ENCODE results near the gene FBH1. TPM values are rescaled to one million over a fixed set of nuclear protein-coding genes. Genes with fewer than 3 reads are reported as not detected.

FBH1 gene
- total and polyA plus RNA-seq, 10 of the 15 experiments (the other 5 are each of a cell fraction or from before 2014, with no cell fraction given): 6.1 to 67.6 (median 47.2) TPM

- 86% methylated on average over 5 of the region's 5 CpGs for WGBS (ENCODE audit: insufficient coverage, insufficient replicate concordance, low lambda C conversion rate, missing lambda C conversion rate)
- ChIA-PET POLR2A (no interaction called here), CTCF (no interaction called here), SMC1A (ENCODE audit: uncharacterized antibody, unreplicated experiment) (no interaction called here), RAD21 (ENCODE audit: unreplicated experiment) (no interaction called here)
- Histone ChIP-seq H3K9me3 (replicated peaks; ENCODE audit: control insufficient read depth, insufficient read depth, low read length) (no peaks in the 10 kb centered on the region), H4K20me1 (ENCODE audit: control insufficient read depth, insufficient read depth) (no peaks in the 10 kb centered on the region), H3K4me1 (ENCODE audit: control insufficient read depth, insufficient read depth, low read length) (no peaks in the 10 kb centered on the region), H3K4me2 (ENCODE audit: control insufficient read depth, insufficient read depth) (no peak overlapping the region), H3K9ac (ENCODE audit: control insufficient read depth, insufficient read depth, low read length) (no peak overlapping the region), H2AFZ (ENCODE audit: control insufficient read depth, low read depth, low read length) (no peak overlapping the region), H3K79me2 (ENCODE audit: control insufficient read depth, insufficient read depth, low read length) (no peaks in the 10 kb centered on the region), H3K4me3 (no peak overlapping the region), H3K27me3 (replicated peaks in 1 of 2; ENCODE audit: control insufficient read depth in 2 of 2, insufficient read depth in 2 of 2, low read length in 1 of 2) (no peaks in the 10 kb centered on the region), H3K27ac (ENCODE audit: control insufficient read depth, insufficient read depth) (no peak overlapping the region), H3K36me3 (ENCODE audit: control insufficient read depth in 2 of 2, insufficient read depth in 2 of 2, low read length in 1 of 2) (peaks cover 19 to 47% of the 10 kb centered on the region in 2 experiments)
- DNase-seq (ENCODE audit: low read depth, low spot score): no peak
- FAIRE-seq: no peak
- no peak for ATAC-seq
- no TSS peak for BruUV-seq (replicated peaks)
- intact Hi-C loops (cut with micrococcal nuclease; ENCODE audit: unreplicated experiment): no loop called here
- in situ Hi-C loops (cut with MboI): no loop called here
- TF ChIP-seq RB1 (IDR thresholded peaks at IDR 0.05; ENCODE audit: borderline replicate concordance): no peak
These were observed 31.7 kb downstream of the FBH1 start for GRCh38 chr10:5921746-5922145.

GRCh38 chr10:5924889-5925288, 34.8 kb downstream of the FBH1 start:
- RAD21 ChIA-PET (ENCODE audit: unreplicated experiment): no interaction called here
- Histone ChIP-seq H3K9ac (ENCODE audit: control insufficient read depth, insufficient read depth, low read length) (no peak overlapping the region), H3K79me2 (ENCODE audit: control insufficient read depth, insufficient read depth, low read length) (no peaks in the 10 kb centered on the region), H3K9me3 (replicated peaks; ENCODE audit: control insufficient read depth, insufficient read depth, low read length) (no peaks in the 10 kb centered on the region), H2AFZ (ENCODE audit: control insufficient read depth, low read depth, low read length) (no peak overlapping the region), H3K4me2 (ENCODE audit: control insufficient read depth, insufficient read depth) (no peak overlapping the region), H3K27ac (ENCODE audit: control insufficient read depth, insufficient read depth) (no peak overlapping the region), H3K36me3 (ENCODE audit: control insufficient read depth in 2 of 2, insufficient read depth in 2 of 2, low read length in 1 of 2) (peaks cover 16 to 47% of the 10 kb centered on the region in 2 experiments), H4K20me1 (ENCODE audit: control insufficient read depth, insufficient read depth) (no peaks in the 10 kb centered on the region), H3K27me3 (replicated peaks in 1 of 2; ENCODE audit: control insufficient read depth in 2 of 2, insufficient read depth in 2 of 2, low read length in 1 of 2) (no peaks in the 10 kb centered on the region), H3K4me3 (no peak overlapping the region), H3K4me1 (ENCODE audit: control insufficient read depth, insufficient read depth, low read length) (no peaks in the 10 kb centered on the region)
- DNase-seq (ENCODE audit: low read depth, low spot score) (no peak), FAIRE-seq (no peak), ATAC-seq (no peak)
- WGBS (ENCODE audit: insufficient coverage, insufficient replicate concordance, low lambda C conversion rate, missing lambda C conversion rate): 91% methylated on average over 10 of the region's 10 CpGs
- TF ChIP-seq HDGF (IDR thresholded peaks at IDR 0.05): no peak
- TF ChIP-seq ZNF217 (IDR thresholded peaks at IDR 0.05): no peak
- no peak for TF ChIP-seq ASH2L (IDR thresholded peaks at IDR 0.05; ENCODE audit: borderline replicate concordance, low read depth)
- TF ChIP-seq CHD2 (IDR thresholded peaks at IDR 0.05; ENCODE audit: borderline replicate concordance, low read depth, low read length): no peak
- TF ChIP-seq SMARCA5 (IDR thresholded peaks at IDR 0.05): no peak
- no peak for TF ChIP-seq POLR2AphosphoS5 (IDR thresholded peaks at IDR 0.05; ENCODE audit: low read length)
- CTCF ChIA-PET: no interaction called here
- intact Hi-C loops (cut with micrococcal nuclease; ENCODE audit: unreplicated experiment): no loop called here
- no TSS peak for BruUV-seq (replicated peaks)
- POLR2A ChIA-PET: no interaction called here
- in situ Hi-C loops (cut with MboI): no loop called here
- SMC1A ChIA-PET (ENCODE audit: uncharacterized antibody, unreplicated experiment): no interaction called here

Measured in GM12878 (cell line).